Chondrocyte (in vitro differentiated cells): ENCODE measurements around the gene DHPS. TPM values are rescaled to one million over a fixed set of nuclear protein-coding genes. Genes with fewer than 3 reads are reported as not detected.
A peak's percentile ranks its signal among the peaks of the same experiment; 100 is the strongest.

ENCODE experiments used
- DNase-seq: peaks from one replicate; pipeline ENCODE4 v3.0.0; 2021; ENCODE audit warnings: mixed read lengths, low spot score
- H3K27ac Mint-ChIP-seq: one replicate; pipeline ENCODE4 v1.8.0; 2021; ENCODE audit warnings: mild to moderate bottlenecking, moderate library complexity, mixed read lengths; ENCODE audit not compliant: unreplicated experiment
- H3K27me3 Mint-ChIP-seq: 2 replicates; pipeline ENCODE4 v1.8.0; 2021; ENCODE audit warnings: low read depth, mixed read lengths
- H3K36me3 Mint-ChIP-seq: 2 replicates; pipeline ENCODE4 v1.8.0; 2021; ENCODE audit warnings: low read depth, mixed read lengths
- H3K4me1 Mint-ChIP-seq: 2 replicates; pipeline ENCODE4 v1.8.0; 2021; ENCODE audit warnings: low read depth, mild to moderate bottlenecking, mixed read lengths
- H3K4me3 Mint-ChIP-seq: one replicate; pipeline ENCODE4 v1.8.0; 2021; ENCODE audit warnings: mild to moderate bottlenecking, moderate library complexity, mixed read lengths; ENCODE audit not compliant: unreplicated experiment
- H3K9me3 Mint-ChIP-seq: 2 replicates; pipeline ENCODE4 v1.8.0; 2021; ENCODE audit warnings: low read depth, mixed read lengths
- CTCF ChIP-seq: fragments of 200-600 bp; sonication (generic); IDR thresholded peaks from 2 replicates; pipeline ENCODE4 v1.5.0; 2021; ENCODE audit warnings: antibody characterized with exemption, mild to moderate bottlenecking, moderate library complexity
- total RNA-seq: library from RNA; stranded (reverse); gene quantifications from 3 replicates; pipeline ENCODE4 v1.2.1, GENCODE V29; 2021

Gene DHPS
- total RNA-seq, 1 donor from 2014 or later: 37.8 TPM

- peaks cover 9% of the 10 kb centered on the region for H3K36me3 Mint-ChIP-seq
- peak overlapping the region; percentile 100 for H3K27ac Mint-ChIP-seq
- H3K9me3 Mint-ChIP-seq: no peaks in the 10 kb centered on the region
- peak overlapping the region; percentile 93 for H3K4me3 Mint-ChIP-seq
- TF ChIP-seq CTCF: no peak
- no peak for DNase-seq
- peaks cover 45% of the 10 kb centered on the region for H3K4me1 Mint-ChIP-seq
- no peaks in the 10 kb centered on the region for H3K27me3 Mint-ChIP-seq
Measured at GRCh38 chr19:12670159-12670928, 11.3 kb downstream of the DHPS start.

GRCh38 chr19:12669270-12670158 is 12.2 kb downstream of the DHPS start:
- TF ChIP-seq CTCF: peak; percentile 65

GRCh38 chr19:12668932-12669269 is 12.8 kb downstream of the DHPS start:
- peak overlapping the region; percentile 93 for H3K4me3 Mint-ChIP-seq
- DNase-seq: no peak

More at GRCh38 chr19:12669270-12670158, 12.2 kb downstream of the DHPS start:
- Mint-ChIP-seq H3K27ac (peak overlapping the region; percentile 100), H3K36me3 (peaks cover 9% of the 10 kb centered on the region), H3K4me1 (peaks cover 45% of the 10 kb centered on the region), H3K4me3 (peak overlapping the region; percentile 93), H3K27me3 (no peaks in the 10 kb centered on the region), H3K9me3 (no peaks in the 10 kb centered on the region)
- no peak for DNase-seq

GRCh38 chr19:12668346-12668745 is 13.3 kb downstream of the DHPS start:
- no peaks in the 10 kb centered on the region for H3K27me3 Mint-ChIP-seq
- no peak for DNase-seq
- H3K36me3 Mint-ChIP-seq: peaks cover 3% of the 10 kb centered on the region
- no peaks in the 10 kb centered on the region for H3K9me3 Mint-ChIP-seq
- no peak for TF ChIP-seq CTCF
- H3K27ac Mint-ChIP-seq: peak overlapping the region; percentile 100
- peak overlapping the region; percentile 93 for H3K4me3 Mint-ChIP-seq
- peaks cover 45% of the 10 kb centered on the region for H3K4me1 Mint-ChIP-seq

More at GRCh38 chr19:12668932-12669269, 12.8 kb downstream of the DHPS start:
- no peaks in the 10 kb centered on the region for H3K9me3 Mint-ChIP-seq
- TF ChIP-seq CTCF: no peak
- peaks cover 45% of the 10 kb centered on the region for H3K4me1 Mint-ChIP-seq
- no peaks in the 10 kb centered on the region for H3K27me3 Mint-ChIP-seq
- H3K36me3 Mint-ChIP-seq: peaks cover 4% of the 10 kb centered on the region
- peak overlapping the region; percentile 100 for H3K27ac Mint-ChIP-seq

GRCh38 chr19:12667731-12668302 is 13.9 kb downstream of the DHPS start:
- Mint-ChIP-seq H3K27ac (peak overlapping the region; percentile 36), H3K9me3 (no peaks in the 10 kb centered on the region), H3K4me3 (peak overlapping the region; percentile 93), H3K27me3 (no peaks in the 10 kb centered on the region), H3K36me3 (peaks cover 6% of the 10 kb centered on the region), H3K4me1 (peaks cover 45% of the 10 kb centered on the region)
- TF ChIP-seq CTCF: no peak
- no peak for DNase-seq
